ENCODE results near the gene AKNA.

DNA sequence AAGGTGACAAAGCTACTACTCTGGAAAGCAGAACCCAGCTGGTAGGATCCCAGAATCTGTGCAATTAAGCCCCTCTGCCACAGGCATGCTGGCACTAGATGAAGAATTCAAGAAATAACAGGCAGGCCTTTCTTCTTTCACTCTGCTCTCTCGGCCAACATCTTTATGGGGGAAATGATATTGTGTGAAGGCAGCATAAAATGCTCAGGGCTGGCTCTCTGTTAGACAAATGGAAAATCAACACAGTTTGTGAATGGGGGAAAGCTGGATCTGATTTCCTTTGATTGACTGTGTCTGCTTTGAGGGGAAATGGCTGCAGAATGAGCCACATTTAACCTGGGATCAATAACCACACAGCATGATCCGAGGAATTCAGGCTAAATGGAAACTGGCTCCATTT lies 29.1 kb upstream of the AKNA start:
- TF ChIP-seq, protein P1, sequence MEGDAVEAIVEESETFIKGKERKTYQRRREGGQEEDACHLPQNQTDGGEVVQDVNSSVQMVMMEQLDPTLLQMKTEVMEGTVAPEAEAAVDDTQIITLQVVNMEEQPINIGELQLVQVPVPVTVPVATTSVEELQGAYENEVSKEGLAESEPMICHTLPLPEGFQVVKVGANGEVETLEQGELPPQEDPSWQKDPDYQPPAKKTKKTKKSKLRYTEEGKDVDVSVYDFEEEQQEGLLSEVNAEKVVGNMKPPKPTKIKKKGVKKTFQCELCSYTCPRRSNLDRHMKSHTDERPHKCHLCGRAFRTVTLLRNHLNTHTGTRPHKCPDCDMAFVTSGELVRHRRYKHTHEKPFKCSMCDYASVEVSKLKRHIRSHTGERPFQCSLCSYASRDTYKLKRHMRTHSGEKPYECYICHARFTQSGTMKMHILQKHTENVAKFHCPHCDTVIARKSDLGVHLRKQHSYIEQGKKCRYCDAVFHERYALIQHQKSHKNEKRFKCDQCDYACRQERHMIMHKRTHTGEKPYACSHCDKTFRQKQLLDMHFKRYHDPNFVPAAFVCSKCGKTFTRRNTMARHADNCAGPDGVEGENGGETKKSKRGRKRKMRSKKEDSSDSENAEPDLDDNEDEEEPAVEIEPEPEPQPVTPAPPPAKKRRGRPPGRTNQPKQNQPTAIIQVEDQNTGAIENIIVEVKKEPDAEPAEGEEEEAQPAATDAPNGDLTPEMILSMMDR (IDR thresholded peaks at IDR 0.05) = no peak
- TF ChIP-seq POLR2AphosphoS5 (IDR thresholded peaks at IDR 0.05; ENCODE audit: low read depth, low read length) (no peak), SIN3A (IDR thresholded peaks at IDR 0.05; ENCODE audit: borderline replicate concordance, insufficient read depth, low read depth, low read length) (no peak)
- TF ChIP-seq, protein P2, sequence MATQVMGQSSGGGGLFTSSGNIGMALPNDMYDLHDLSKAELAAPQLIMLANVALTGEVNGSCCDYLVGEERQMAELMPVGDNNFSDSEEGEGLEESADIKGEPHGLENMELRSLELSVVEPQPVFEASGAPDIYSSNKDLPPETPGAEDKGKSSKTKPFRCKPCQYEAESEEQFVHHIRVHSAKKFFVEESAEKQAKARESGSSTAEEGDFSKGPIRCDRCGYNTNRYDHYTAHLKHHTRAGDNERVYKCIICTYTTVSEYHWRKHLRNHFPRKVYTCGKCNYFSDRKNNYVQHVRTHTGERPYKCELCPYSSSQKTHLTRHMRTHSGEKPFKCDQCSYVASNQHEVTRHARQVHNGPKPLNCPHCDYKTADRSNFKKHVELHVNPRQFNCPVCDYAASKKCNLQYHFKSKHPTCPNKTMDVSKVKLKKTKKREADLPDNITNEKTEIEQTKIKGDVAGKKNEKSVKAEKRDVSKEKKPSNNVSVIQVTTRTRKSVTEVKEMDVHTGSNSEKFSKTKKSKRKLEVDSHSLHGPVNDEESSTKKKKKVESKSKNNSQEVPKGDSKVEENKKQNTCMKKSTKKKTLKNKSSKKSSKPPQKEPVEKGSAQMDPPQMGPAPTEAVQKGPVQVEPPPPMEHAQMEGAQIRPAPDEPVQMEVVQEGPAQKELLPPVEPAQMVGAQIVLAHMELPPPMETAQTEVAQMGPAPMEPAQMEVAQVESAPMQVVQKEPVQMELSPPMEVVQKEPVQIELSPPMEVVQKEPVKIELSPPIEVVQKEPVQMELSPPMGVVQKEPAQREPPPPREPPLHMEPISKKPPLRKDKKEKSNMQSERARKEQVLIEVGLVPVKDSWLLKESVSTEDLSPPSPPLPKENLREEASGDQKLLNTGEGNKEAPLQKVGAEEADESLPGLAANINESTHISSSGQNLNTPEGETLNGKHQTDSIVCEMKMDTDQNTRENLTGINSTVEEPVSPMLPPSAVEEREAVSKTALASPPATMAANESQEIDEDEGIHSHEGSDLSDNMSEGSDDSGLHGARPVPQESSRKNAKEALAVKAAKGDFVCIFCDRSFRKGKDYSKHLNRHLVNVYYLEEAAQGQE (IDR thresholded peaks at IDR 0.05; ENCODE audit: insufficient read depth in 1 of 2, low read depth in 2 of 2, low read length in 1 of 2) = no peak
